GM23248 (cell line): ENCODE measurements around the gene TNFRSF13B. TPM values are rescaled to one million over a fixed set of nuclear protein-coding genes. Genes with fewer than 3 reads are reported as not detected.

Experiments used
- DNase-seq: peaks from one replicate; pipeline ENCODE4 v3.0.0-alpha.2; 2015
- H2AFZ ChIP-seq: fragments of 200-600 bp; sonication (generic); 2 replicates; pipeline ENCODE4 v1.6.1; 2016; ENCODE audit warnings: antibody characterized with exemption
- H3F3A ChIP-seq: fragments of 200-600 bp; sonication (generic); 2 replicates; pipeline ENCODE4 v1.6.1; 2016; ENCODE audit warnings: mild to moderate bottlenecking, antibody characterized with exemption, mixed run types; ENCODE audit not compliant: insufficient read depth
- H3K27ac ChIP-seq: fragments of 200-600 bp; sonication (generic); 2 replicates; pipeline ENCODE4 v1.5.1; 2016; ENCODE audit warnings: mild to moderate bottlenecking
- H3K27me3 ChIP-seq: fragments of 200-600 bp; sonication (generic); replicated peaks from 2 replicates; pipeline ENCODE4 v1.6.1; 2016; ENCODE audit warnings: mild to moderate bottlenecking; ENCODE audit not compliant: insufficient read depth
- H3K36me3 ChIP-seq: fragments of 200-600 bp; sonication (generic); 2 replicates; pipeline ENCODE4 v1.6.1; 2016; ENCODE audit warnings: low read depth, mild to moderate bottlenecking
- H3K4me1 ChIP-seq: fragments of 200-600 bp; sonication (generic); 2 replicates; pipeline ENCODE4 v1.6.1; 2016; ENCODE audit warnings: mild to moderate bottlenecking; ENCODE audit not compliant: insufficient read depth
- H3K4me2 ChIP-seq: fragments of 200-600 bp; sonication (generic); one replicate; pipeline ENCODE4 v1.6.1; 2016; ENCODE audit warnings: mild to moderate bottlenecking; ENCODE audit not compliant: unreplicated experiment
- H3K4me3 ChIP-seq: fragments of 200-600 bp; sonication (generic); 2 replicates; pipeline ENCODE4 v1.5.1; 2016; ENCODE audit warnings: mild to moderate bottlenecking
- H3K79me2 ChIP-seq: fragments of 200-600 bp; sonication (generic); 2 replicates; pipeline ENCODE4 v1.6.1; 2016; ENCODE audit warnings: mild to moderate bottlenecking; ENCODE audit not compliant: insufficient read depth
- H3K9ac ChIP-seq: fragments of 200-600 bp; sonication (generic); 2 replicates; pipeline ENCODE4 v1.6.1; 2016; ENCODE audit warnings: mild to moderate bottlenecking
- H3K9me2 ChIP-seq: fragments of 200-600 bp; sonication (generic); 2 replicates; pipeline ENCODE4 v1.6.1; 2016; ENCODE audit warnings: mixed run types, mild to moderate bottlenecking, moderate library complexity; ENCODE audit not compliant: insufficient read depth
- H3K9me3 ChIP-seq: fragments of 200-600 bp; sonication (generic); one replicate; pipeline ENCODE4 v1.6.1; 2017; ENCODE audit warnings: low read depth
- H4K20me1 ChIP-seq: fragments of 200-600 bp; sonication (generic); 2 replicates; pipeline ENCODE4 v1.6.0; 2016; ENCODE audit not compliant: insufficient read depth
- EZH2 ChIP-seq: fragments of 200-600 bp; sonication (generic); IDR thresholded peaks from 2 replicates; pipeline ENCODE4 v1.6.1; 2018; ENCODE audit warnings: antibody characterized with exemption, mild to moderate bottlenecking; ENCODE audit not compliant: insufficient read depth, poor library complexity, severe bottlenecking
- EZH2phosphoT487 ChIP-seq: fragments of 200-600 bp; sonication (generic); IDR thresholded peaks from 2 replicates; pipeline ENCODE4 v1.6.1; 2018; ENCODE audit warnings: antibody characterized with exemption, moderate library complexity, mild to moderate bottlenecking, low read depth; ENCODE audit not compliant: insufficient read depth
- WGBS, 2 experiments: methylation state at CpG; one replicate each; pipeline ENCODE4 v1.1.6; 2015 to 2017; ENCODE audit warnings: low lambda C conversion rate in 2 of 2, low coverage in 1 of 2; ENCODE audit errors: missing lambda C conversion rate in 2 of 2; 5-methylcytosine and 5-hydroxymethylcytosine counted together
- in situ Hi-C: fragments of 300-500 bp; cut with MboI; formaldehyde crosslinking; loops from 2 replicates; pipeline ENCODE4 v1.15.0; 2020
- polyA plus RNA-seq: library from polyadenylated mRNA; unstranded; fragments of >200 nt; fragmentation: Nextera tagmentation; extraction: Ambion mirVana; gene quantifications from 2 replicates; pipeline ENCODE4 v1.2.1, GENCODE V29; 2016
- total RNA-seq: library from RNA; depleted of rRNA; stranded (reverse); fragments of >200 nt; shearing (Covaris generic); gene quantifications from 2 replicates; pipeline ENCODE4 v1.2.3, GENCODE V29; 2014

Gene TNFRSF13B
- total and polyA plus RNA-seq, 2 experiments from 2014 or later = not detected

DNA sequence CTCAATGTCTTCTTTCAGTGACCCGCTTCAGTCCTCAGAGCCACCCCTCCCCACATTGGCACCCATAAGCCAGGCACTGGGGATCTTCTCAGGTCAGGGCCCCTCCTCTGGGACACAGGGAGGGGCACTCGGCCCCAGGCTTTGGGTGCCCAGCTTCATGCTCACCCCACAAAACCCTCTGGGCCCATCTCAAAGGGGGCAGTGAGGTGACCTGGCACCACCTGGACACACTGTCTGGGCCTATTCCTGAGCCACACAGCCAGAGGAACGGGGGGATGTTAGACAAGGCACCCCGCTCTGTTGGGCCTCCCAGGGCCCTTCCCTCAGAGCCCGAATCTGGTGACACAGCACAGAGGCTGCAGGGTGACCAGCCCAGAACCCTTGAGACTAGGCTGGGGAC is 36.1 kb downstream of the TNFRSF13B start:
- in situ Hi-C loops = no loop called here
- Histone ChIP-seq H3F3A (no peaks in the 10 kb centered on the region), H2AFZ (no peak overlapping the region), H3K27me3 (peaks cover 21% of the 10 kb centered on the region; the same call in 1 of the 2 replicates), H3K79me2 (no peaks in the 10 kb centered on the region), H4K20me1 (no peaks in the 10 kb centered on the region), H3K4me3 (no peak overlapping the region), H3K36me3 (no peaks in the 10 kb centered on the region), H3K9ac (no peak overlapping the region), H3K27ac (no peak overlapping the region), H3K9me2 (no peaks in the 10 kb centered on the region), H3K9me3 (no peaks in the 10 kb centered on the region), H3K4me2 (no peak overlapping the region), H3K4me1 (no peaks in the 10 kb centered on the region)
- no peak for DNase-seq
- no peak for TF ChIP-seq EZH2
- TF ChIP-seq EZH2phosphoT487 = no peak
- 67 to 81% methylated on average over 5 of the region's 5 CpGs for WGBS, 2 experiments

DNA sequence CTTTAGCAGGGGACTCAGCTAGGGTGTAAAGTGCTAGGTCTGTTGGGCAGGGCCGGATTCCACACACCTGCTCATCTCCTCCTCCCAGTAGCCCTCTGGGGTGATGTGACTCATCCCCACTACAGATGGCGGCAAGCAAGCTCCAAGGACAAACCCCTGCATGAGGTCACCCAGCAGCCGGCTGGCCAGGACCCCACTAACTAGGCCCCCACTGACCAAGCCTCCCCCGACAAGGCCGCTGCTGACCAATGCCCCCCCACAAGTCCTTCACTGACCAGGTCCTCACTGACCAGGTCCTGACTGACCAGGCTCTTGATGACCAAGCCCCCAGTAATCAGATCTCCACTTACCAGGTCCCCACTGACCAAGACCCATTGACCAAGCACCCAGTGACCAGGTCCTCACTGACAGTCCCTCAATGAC is 36.7 kb downstream of the TNFRSF13B start:
- H3K4me2 ChIP-seq = no peak overlapping the region
- no peak for DNase-seq
- no peak for TF ChIP-seq EZH2
- TF ChIP-seq EZH2phosphoT487 = no peak
- no peaks in the 10 kb centered on the region for H3F3A ChIP-seq
- H3K9me3 ChIP-seq = no peaks in the 10 kb centered on the region
- no peaks in the 10 kb centered on the region for H3K4me1 ChIP-seq
- in situ Hi-C loops = no loop called here
- no peak overlapping the region for H3K9ac ChIP-seq
- no peaks in the 10 kb centered on the region for H3K36me3 ChIP-seq
- no peaks in the 10 kb centered on the region for H3K9me2 ChIP-seq
- peaks cover 21% of the 10 kb centered on the region; the same call in 1 of the 2 replicates for H3K27me3 ChIP-seq
- H3K27ac ChIP-seq = no peak overlapping the region
- H3K79me2 ChIP-seq = no peaks in the 10 kb centered on the region
- no peaks in the 10 kb centered on the region for H4K20me1 ChIP-seq
- no peak overlapping the region for H2AFZ ChIP-seq
- no peak overlapping the region for H3K4me3 ChIP-seq
- WGBS, 2 experiments = 76 to 83% methylated on average over 5 of the region's 5 CpGs

DNA sequence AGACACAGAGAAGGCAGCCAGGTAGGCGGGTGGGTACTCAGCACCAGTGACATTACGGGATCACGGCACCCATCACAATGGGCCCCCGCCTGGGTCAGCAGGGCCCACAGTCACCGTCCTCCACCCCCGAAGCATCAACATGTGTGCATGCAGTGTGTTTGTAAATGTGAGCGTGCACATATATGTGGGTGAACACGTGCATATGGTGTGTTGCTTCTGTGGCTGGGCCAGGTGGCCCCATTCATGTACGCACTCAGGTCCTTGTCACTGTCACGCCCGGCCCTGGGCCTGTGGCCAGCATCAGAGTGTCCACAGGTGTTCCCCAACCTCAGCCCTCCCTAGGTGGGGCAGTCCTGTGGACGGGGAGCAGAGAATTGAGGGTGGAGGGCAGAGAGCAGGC is 37.1 kb downstream of the TNFRSF13B start:
- no peak overlapping the region for H3K4me3 ChIP-seq

GRCh38 chr17:16934133-16934795 is 37.7 kb downstream of the TNFRSF13B start:
- Histone ChIP-seq H3K36me3 (no peaks in the 10 kb centered on the region), H3K4me1 (no peaks in the 10 kb centered on the region), H3K79me2 (no peaks in the 10 kb centered on the region), H3K4me3 (no peak overlapping the region), H2AFZ (no peak overlapping the region), H3K9me3 (no peaks in the 10 kb centered on the region), H3K9me2 (no peaks in the 10 kb centered on the region), H4K20me1 (no peaks in the 10 kb centered on the region), H3K27ac (no peak overlapping the region), H3K9ac (no peak overlapping the region), H3F3A (no peaks in the 10 kb centered on the region), H3K4me2 (no peak overlapping the region), H3K27me3 (peaks cover 21% of the 10 kb centered on the region; the same call in 1 of the 2 replicates)
- WGBS, 2 experiments = 81 to 88% methylated on average over 12 of the region's 12 CpGs
- in situ Hi-C loops = no loop called here
- TF ChIP-seq EZH2phosphoT487 (no peak), EZH2 (no peak)
- no peak for DNase-seq

More for the DNA sequence above, 37.1 kb downstream of the TNFRSF13B start:
- H3K27ac ChIP-seq = no peak overlapping the region
- WGBS, 2 experiments = 78 to 80% methylated on average over 12 of the region's 12 CpGs
- H3K79me2 ChIP-seq = no peaks in the 10 kb centered on the region
- DNase-seq = no peak
- no peaks in the 10 kb centered on the region for H3F3A ChIP-seq
- H3K27me3 ChIP-seq = peaks cover 21% of the 10 kb centered on the region; the same call in 1 of the 2 replicates
- no peaks in the 10 kb centered on the region for H4K20me1 ChIP-seq
- no peaks in the 10 kb centered on the region for H3K9me3 ChIP-seq
- in situ Hi-C loops = no loop called here
- no peaks in the 10 kb centered on the region for H3K4me1 ChIP-seq
- H3K36me3 ChIP-seq = no peaks in the 10 kb centered on the region
- TF ChIP-seq EZH2phosphoT487 (no peak), EZH2 (no peak)
- no peaks in the 10 kb centered on the region for H3K9me2 ChIP-seq
- H3K4me2 ChIP-seq = no peak overlapping the region
- H3K9ac ChIP-seq = no peak overlapping the region
- no peak overlapping the region for H2AFZ ChIP-seq
